ENCODE results near the gene KLC1.

KLC1 gene

GRCh38 chr14:103738166-103738565, 109.2 kb downstream of the KLC1 start:
- no peak for DNase-seq

GRCh38 chr14:103738701-103739451, 109.9 kb downstream of the KLC1 start:
- no peak for DNase-seq

- no peak for DNase-seq
Observed at GRCh38 chr14:103739466-103739792, 110.4 kb downstream of the KLC1 start.

- DNase-seq, result no peak
Observed at GRCh38 chr14:103739793-103740501, 110.9 kb downstream of the KLC1 start.

GRCh38 chr14:103740991-103741689, 112.1 kb downstream of the KLC1 start:
- DNase-seq, result no peak

- no peak for DNase-seq
Observed at GRCh38 chr14:103741876-103742275, 112.9 kb downstream of the KLC1 start.

GRCh38 chr14:103742499-103743255, 113.7 kb downstream of the KLC1 start:
- no peak for DNase-seq

- DNase-seq, result no peak
Observed at GRCh38 chr14:103743691-103744090, 114.7 kb downstream of the KLC1 start.

- no peak for DNase-seq
Observed at GRCh38 chr14:103744621-103745395, 115.8 kb downstream of the KLC1 start.

GRCh38 chr14:103745424-103745823, 116.4 kb downstream of the KLC1 start:
- DNase-seq, result no peak

GRCh38 chr14:103746701-103747100, 117.7 kb downstream of the KLC1 start:
- no peak for DNase-seq

GRCh38 chr14:103748534-103748857, 119.5 kb downstream of the KLC1 start:
- DNase-seq, result no peak

- no peak for DNase-seq
Observed at GRCh38 chr14:103749452-103749851, 120.4 kb downstream of the KLC1 start.

GRCh38 chr14:103749860-103750259, 120.8 kb downstream of the KLC1 start:
- no peak for DNase-seq
